Measurements from ENCODE around the gene MCOLN3. TPM values are rescaled to one million over a fixed set of nuclear protein-coding genes. Genes with fewer than 3 reads are reported as not detected.

MCOLN3 gene
- total RNA-seq, 1 experiment from 2014 or later: 14.2 TPM

- H3K27ac ChIP-seq (ENCODE audit: low read length): no peak overlapping the region
- CTCF ChIA-PET: no interaction called here
- TF ChIP-seq TCF7L2 (IDR thresholded peaks at IDR 0.05; ENCODE audit: low read depth, low read length): no peak
- no peak for TF ChIP-seq SIN3A (IDR thresholded peaks at IDR 0.05; ENCODE audit: borderline replicate concordance, insufficient read depth, low read depth, low read length)
- no peak for TF ChIP-seq POLR2AphosphoS5 (IDR thresholded peaks at IDR 0.05; ENCODE audit: low read depth, low read length)
- no peak for TF ChIP-seq CTCF (IDR thresholded peaks at IDR 0.05)
- TF ChIP-seq, protein P1, sequence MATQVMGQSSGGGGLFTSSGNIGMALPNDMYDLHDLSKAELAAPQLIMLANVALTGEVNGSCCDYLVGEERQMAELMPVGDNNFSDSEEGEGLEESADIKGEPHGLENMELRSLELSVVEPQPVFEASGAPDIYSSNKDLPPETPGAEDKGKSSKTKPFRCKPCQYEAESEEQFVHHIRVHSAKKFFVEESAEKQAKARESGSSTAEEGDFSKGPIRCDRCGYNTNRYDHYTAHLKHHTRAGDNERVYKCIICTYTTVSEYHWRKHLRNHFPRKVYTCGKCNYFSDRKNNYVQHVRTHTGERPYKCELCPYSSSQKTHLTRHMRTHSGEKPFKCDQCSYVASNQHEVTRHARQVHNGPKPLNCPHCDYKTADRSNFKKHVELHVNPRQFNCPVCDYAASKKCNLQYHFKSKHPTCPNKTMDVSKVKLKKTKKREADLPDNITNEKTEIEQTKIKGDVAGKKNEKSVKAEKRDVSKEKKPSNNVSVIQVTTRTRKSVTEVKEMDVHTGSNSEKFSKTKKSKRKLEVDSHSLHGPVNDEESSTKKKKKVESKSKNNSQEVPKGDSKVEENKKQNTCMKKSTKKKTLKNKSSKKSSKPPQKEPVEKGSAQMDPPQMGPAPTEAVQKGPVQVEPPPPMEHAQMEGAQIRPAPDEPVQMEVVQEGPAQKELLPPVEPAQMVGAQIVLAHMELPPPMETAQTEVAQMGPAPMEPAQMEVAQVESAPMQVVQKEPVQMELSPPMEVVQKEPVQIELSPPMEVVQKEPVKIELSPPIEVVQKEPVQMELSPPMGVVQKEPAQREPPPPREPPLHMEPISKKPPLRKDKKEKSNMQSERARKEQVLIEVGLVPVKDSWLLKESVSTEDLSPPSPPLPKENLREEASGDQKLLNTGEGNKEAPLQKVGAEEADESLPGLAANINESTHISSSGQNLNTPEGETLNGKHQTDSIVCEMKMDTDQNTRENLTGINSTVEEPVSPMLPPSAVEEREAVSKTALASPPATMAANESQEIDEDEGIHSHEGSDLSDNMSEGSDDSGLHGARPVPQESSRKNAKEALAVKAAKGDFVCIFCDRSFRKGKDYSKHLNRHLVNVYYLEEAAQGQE (IDR thresholded peaks at IDR 0.05; ENCODE audit: insufficient read depth in 1 of 2, low read depth in 2 of 2, low read length in 1 of 2): no peak
- H3K4me1 ChIP-seq (ENCODE audit: control insufficient read depth, insufficient read depth, low read length): no peaks in the 10 kb centered on the region
- no peak overlapping the region for H3K4me3 ChIP-seq (ENCODE audit: low read depth in 2 of 2, low read length in 2 of 2)
- no peaks in the 10 kb centered on the region for H3K36me3 ChIP-seq (ENCODE audit: control insufficient read depth, insufficient read depth, low read length)
- no peak for DNase-seq (ENCODE audit: low read depth, low spot score)
- H3K9me3 ChIP-seq (ENCODE audit: control insufficient read depth, insufficient read depth, low read depth, low read length): no peaks in the 10 kb centered on the region
- BruUV-seq (replicated peaks): no TSS peak
- POLR2A ChIA-PET: no interaction called here
- ATAC-seq: no peak
- in situ Hi-C loops (cut with HindIII; ENCODE audit: low pct_unique_long_range_greater_than_20kb, low sequenced_read_pairs) (no loop called here), intact Hi-C loops (cut with micrococcal nuclease; ENCODE audit: unreplicated experiment) (no loop called here)
- H3K27me3 ChIP-seq (ENCODE audit: control insufficient read depth, insufficient read depth, low read length): peaks cover 57% of the 10 kb centered on the region
Observed at GRCh38 chr1:85091671-85092280, 43.5 kb upstream of the MCOLN3 start.

GRCh38 chr1:85090225-85090624 is 41.9 kb upstream of the MCOLN3 start:
- in situ Hi-C loops (cut with HindIII; ENCODE audit: low pct_unique_long_range_greater_than_20kb, low sequenced_read_pairs): no loop called here
- intact Hi-C loops (cut with micrococcal nuclease; ENCODE audit: unreplicated experiment): no loop called here
- no peak for ATAC-seq
- TF ChIP-seq, protein P1 (IDR thresholded peaks at IDR 0.05; ENCODE audit: insufficient read depth in 1 of 2, low read depth in 2 of 2, low read length in 1 of 2): no peak
- TF ChIP-seq POLR2AphosphoS5 (IDR thresholded peaks at IDR 0.05; ENCODE audit: low read depth, low read length) (no peak), TCF7L2 (IDR thresholded peaks at IDR 0.05; ENCODE audit: low read depth, low read length) (no peak), SIN3A (IDR thresholded peaks at IDR 0.05; ENCODE audit: borderline replicate concordance, insufficient read depth, low read depth, low read length) (no peak), CTCF (IDR thresholded peaks at IDR 0.05) (no peak)
- Histone ChIP-seq H3K27me3 (ENCODE audit: control insufficient read depth, insufficient read depth, low read length) (peaks cover 50% of the 10 kb centered on the region), H3K36me3 (ENCODE audit: control insufficient read depth, insufficient read depth, low read length) (no peaks in the 10 kb centered on the region), H3K27ac (ENCODE audit: low read length) (no peak overlapping the region), H3K9me3 (ENCODE audit: control insufficient read depth, insufficient read depth, low read depth, low read length) (no peaks in the 10 kb centered on the region), H3K4me3 (ENCODE audit: low read depth in 2 of 2, low read length in 2 of 2) (no peak overlapping the region), H3K4me1 (ENCODE audit: control insufficient read depth, insufficient read depth, low read length) (no peaks in the 10 kb centered on the region)
- no peak for DNase-seq (ENCODE audit: low read depth, low spot score)
- BruUV-seq (replicated peaks): no TSS peak
- ChIA-PET CTCF (no interaction called here), POLR2A (no interaction called here)
